ENCODE results near the gene PNMA6E.

GRCh38 chrX:153352858-153353257 is 48.3 kb downstream of the PNMA6E start:
- TF ChIP-seq CTCF (conservative IDR thresholded peaks at IDR 0.05; ENCODE audit: low read depth in 2 of 2) (no peak), ETS1 (IDR thresholded peaks at IDR 0.05) (no peak), POLR2AphosphoS5 (IDR thresholded peaks at IDR 0.05; ENCODE audit: low read depth) (no peak), EZH2 (IDR thresholded peaks at IDR 0.05; ENCODE audit: low read depth, unreplicated experiment) (no peak), CREB1 (CRISPR knock-in tag; IDR thresholded peaks at IDR 0.05; ENCODE audit: low read depth) (no peak), REST (IDR thresholded peaks at IDR 0.05; ENCODE audit: unreplicated experiment) (no peak), EZH2phosphoT487 (IDR thresholded peaks at IDR 0.05; ENCODE audit: unreplicated experiment) (no peak)
